Measurements from ENCODE around the gene AIG1.
A peak's percentile ranks its signal among the peaks of the same experiment; 100 is the strongest.

Gene AIG1

DNA sequence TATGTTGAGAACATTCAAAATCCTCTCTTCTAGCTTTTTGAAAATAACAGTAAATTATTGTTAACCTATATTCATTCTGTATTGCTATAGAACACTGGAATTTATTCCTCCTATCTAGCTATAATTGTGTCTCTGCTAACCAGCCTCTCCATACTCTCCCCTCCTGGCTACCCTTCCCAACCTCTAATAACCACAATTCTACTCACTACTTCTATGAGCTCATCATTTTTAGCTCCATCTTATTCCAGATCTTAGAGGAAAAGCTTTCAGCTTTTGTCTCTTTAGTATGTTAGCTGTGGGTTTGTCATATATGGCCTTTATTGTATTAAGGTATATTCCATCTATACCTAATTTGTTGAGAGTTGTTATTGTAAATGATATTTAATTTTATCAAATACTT is 108.8 kb downstream of the AIG1 start:
- DNase-seq: no peak

DNA sequence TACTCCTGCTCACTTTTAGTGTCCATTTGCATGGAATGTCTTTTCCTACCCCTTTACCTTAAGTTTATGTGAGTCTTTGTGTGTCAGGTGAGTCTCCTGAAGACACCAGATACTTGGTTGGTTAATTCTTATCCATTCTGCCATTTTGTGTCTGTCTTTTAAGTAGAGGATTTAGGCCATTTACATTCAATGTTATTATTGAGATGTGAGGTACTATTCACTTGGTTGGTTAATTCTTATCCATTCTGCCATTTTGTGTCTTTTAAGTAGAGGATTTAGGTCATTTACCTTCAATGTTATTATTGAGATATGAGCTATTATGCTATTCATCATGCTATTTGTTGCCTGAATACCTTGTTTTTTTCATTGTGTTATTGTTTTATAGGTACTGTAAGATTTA is 113.8 kb downstream of the AIG1 start:
- no peak for DNase-seq

DNA sequence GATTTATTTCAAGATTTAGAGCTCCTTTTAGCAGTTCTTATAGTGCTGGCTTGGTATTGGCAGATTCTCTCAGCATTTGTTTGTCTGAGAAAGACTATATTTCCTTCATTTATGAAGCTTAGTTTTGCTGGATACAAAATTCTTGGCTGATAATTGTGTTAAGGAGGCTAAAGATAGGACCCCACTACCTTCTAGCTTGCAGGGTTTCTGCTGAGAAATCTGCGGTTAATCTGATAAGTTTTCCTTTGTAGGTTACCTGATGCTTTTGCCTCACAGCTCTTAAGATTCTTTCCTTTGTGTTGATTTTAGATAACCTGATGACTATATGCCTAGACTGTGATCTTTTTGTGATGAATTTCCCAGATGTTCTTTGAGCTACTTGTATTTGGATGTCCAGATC is 114.3 kb downstream of the AIG1 start:
- no peak for DNase-seq

DNA sequence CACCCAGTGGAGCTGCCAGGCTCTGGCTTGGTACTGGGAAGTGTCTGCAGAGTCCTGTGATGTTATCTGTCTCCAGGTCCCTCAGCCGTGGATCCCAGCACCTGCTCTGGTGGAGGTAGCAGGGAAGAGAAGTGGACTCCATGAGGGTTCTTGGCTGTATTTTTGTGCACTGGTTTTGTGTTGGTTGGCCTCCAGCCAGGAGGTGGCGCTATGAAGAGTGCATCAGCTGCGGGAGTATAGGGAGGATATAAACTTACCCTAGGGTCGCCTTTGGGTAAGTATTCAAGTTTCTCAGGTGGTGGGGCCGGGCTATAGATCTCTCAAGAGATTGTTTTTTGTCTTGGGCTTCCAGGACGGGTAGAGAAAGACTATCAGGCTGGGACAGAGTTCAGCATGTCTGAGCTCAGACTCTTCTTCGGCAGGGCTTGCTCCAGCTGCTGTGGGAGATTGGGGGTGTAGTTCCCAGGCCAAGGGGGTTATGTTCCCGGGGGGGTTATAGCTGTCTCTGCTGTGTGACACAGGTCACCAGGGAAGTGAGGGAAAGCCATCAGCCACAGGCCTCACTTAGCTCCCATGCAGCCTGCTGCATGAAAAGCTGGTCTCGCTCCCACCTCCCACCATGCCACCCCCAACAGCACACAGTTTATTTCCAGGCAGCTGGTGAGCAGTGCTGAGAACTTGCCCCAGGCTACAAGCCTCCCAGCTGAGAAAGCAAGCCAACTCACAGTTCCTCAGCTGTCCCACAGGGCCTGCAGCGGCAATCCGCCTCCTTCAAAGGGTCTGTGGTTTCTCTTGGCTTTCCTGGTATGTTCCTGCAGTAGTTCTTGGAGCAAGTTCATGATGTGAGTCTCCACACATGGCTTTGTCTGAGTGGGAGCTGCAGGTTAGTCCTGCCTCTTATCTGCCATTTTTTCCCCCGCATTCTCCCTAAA is 115.7 kb downstream of the AIG1 start:
- no peak for DNase-seq

GRCh38 chr6:143177706-143178105 is 117.0 kb downstream of the AIG1 start:
- DNase-seq: no peak

- no peak for DNase-seq
Observed at GRCh38 chr6:143179096-143179495, 118.4 kb downstream of the AIG1 start.

DNA sequence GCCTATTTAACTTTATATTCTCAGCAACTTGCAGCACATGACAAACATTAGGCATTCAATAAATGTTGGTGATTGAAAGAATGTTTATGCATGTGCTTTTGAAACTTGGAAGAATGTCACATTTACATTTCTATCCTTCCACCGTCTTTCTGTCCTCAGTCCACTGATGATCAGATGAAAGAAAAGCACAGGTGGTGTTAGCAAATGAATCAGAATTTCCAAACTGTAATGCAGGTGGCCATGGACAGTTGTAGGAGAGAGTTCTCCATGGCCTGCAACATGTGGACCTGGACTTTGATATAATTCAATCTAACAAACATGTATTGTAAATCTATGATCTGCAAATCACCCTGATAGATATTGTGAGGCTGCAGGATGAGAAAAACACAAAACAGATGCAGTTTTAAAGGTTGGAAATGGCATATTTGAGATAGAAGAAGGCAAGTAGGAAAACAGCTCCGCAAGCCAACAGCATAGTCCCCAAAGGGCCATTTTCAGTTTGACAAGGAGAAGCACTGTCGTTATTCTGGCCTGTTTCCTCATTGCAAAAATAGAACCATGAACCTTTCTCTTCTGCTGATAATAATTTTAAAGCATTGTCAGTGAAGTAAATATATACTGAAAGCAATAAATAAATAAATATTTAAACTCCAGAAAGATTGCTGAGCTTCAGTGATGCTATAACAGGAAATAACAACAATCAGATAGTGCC is 119.4 kb downstream of the AIG1 start:
- DNase-seq: no peak

- DNase-seq: no peak
Observed at GRCh38 chr6:143180826-143181225, 120.1 kb downstream of the AIG1 start.

DNA sequence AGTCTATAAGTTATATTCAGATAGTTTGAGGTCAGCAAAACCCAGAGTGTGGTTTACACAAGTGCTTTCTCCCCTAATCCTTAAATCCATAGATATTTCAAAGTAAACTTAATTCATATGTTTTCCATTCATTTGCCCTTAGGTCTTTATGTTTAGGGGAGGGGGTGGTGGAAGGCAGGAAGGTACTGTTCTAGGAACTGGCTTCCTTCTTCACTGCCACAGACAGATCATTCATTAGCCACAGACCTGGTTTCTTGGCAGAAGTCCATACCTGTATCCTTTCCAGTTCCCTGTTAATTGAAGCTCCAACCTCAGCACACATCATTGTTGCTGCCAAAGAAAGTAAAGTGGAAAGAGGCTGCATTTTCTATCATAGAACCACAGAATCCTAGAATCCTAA is 123.0 kb downstream of the AIG1 start:
- DNase-seq: no peak

- DNase-seq: no peak
Observed at GRCh38 chr6:143185288-143185687, 124.6 kb downstream of the AIG1 start.

DNA sequence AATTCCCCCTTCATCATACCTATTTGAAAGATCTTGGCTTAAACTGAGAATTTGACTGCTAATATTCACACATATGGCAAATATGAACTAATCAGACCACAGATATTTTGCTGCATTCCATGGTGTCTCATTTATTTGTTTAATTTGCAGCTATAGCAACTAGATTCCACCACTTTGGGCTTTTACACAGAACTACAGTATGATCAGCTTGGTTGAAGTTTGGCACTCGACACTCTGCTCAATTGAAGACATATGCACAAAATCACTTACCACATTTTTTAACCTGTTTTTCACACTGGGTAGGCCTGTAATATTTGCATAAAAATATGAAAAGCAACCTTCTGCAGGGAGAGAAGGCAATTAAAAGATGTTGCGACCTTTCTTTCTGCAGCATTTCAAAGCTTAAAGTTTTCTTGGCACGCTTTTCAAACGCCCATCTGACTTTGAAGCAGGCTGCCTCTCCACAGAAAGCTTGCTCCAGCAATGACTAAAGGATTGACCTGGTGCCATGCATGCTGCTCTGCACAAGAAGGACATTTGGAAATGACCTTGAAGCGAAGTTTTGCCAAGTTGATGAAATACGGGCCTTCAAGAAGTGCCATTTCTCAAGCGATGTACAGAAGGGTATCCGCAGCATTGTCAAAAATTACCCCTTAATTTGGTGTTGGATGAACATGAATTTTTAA is 126.7 kb downstream of the AIG1 start:
- no peak for DNase-seq

DNA sequence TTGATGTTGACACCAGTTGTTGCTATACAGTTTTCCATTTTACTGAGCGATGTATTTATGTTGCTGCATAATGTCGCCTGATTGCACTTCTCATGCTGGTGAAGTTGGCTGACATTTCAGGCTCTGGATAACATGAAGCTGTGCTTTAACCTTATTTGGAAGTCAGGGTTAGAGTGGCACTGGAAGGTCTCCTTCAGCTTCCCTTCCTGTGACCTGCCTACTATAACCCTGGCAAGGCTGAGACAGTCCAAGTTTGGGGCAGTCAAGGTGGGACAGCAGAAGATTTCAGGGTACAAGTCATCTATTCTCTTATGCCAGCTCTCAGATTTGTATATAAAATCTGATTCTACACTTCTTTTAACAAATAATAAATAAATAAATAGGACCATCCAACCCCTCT is 127.6 kb downstream of the AIG1 start:
- no peak for DNase-seq

DNA sequence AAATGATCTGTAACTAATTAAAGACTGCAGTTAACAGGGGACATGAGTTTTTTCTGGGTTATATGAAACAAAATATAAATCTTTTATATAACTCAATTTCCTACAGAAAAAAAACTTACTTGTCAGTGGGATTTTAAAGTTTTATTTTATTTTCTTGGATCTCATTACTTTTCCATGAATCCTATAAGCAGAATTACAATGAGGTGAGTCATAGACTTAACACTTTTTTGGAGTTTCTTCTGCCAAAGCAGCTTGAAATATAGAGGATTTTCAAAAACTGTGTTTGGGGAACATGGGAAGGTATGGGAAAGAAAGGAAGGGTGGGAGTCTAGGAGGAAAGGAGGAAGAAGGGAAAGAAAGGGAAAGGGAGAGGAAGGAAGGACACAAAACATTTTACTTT is 130.7 kb downstream of the AIG1 start:
- no peak for DNase-seq

DNA sequence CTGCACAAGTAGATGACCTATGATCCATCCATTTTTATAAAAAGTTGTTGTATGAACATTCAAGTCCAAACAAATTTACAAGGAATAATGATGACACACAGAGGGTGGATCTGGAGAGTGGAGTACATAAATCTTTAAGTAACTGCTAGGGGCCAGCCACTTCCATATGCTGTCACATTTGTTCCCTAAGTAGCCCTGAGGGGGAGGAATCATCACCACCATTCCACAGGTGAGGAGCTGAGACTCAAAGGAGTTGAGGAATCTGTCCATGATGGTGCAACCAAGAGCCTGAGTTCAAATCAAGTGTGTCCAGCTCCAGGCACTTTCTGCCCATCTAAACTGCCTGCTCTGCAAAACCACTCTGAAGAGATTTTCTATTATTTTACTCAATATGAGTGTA is 132.1 kb downstream of the AIG1 start:
- DNase-seq: no peak

DNA sequence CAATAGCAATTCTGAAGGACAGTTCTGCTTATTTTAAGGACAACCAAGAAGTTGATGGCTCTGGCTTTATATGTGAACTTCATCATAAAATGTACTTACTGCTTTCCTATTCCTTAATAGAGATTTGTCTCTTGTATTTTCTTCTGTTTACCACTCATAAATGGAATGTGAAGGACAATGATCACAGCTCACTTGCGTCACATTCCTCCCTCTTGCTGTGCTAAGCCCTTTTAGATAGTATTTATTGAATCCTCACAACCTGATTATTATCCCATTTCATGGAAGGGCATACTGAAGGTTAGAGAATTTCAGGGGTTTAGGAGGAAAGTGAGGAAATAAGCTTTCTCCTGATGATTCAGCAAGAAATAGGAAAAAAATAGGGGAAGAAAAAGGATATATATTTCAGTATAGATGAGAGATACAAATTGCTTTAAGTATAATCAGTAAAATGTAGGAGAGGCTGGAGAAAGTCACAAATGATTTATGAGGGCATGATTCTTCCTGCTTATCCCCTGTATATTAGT is 132.9 kb downstream of the AIG1 start:
- DNase-seq: no peak

DNA sequence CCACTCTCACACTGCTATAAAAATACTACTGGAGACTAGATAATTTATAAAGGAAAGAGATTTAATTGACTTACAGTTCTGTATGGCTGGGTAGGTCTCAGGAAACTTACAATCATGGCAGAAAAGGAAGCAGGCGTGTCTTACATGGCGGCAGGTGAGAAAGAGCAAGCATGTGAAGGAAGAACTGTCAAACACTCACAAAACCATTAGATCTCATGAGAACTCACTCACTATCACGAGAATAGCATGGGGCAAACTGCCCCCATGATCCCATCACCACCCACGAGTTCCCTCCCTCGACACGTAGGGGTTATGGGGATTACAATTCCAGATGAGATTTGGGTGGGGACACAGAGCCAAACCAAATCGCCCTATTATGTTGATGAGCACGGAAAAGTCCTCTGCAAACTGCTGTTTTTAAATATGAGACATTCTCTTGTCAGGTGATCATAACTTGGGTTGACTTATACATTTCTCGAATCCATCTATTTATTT is 133.5 kb downstream of the AIG1 start:
- no peak for DNase-seq

DNA sequence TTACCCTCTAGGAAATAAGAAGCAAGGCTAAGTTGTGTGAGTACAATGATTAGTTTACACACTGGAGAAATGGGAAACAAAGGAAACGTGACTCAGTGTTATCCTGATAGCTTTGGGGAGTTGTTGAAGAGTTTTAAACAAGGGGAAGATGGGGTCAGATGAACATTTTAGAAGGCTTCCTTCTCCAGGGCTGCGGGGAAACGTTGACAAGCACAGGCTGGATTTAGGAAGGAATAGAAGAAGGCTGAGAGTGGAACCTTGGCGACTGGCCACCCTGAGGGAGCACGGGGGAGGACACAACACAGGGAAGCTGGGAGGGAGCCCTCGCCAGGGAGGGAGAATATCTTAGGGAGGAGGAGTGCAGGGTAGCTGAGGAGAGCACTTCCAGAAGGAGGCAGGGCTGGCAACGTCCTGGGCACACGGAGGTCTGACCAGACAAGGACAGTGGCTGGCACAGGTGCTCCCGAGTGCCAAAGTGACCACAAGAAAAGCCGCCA is 134.7 kb downstream of the AIG1 start:
- DNase-seq: no peak

DNA sequence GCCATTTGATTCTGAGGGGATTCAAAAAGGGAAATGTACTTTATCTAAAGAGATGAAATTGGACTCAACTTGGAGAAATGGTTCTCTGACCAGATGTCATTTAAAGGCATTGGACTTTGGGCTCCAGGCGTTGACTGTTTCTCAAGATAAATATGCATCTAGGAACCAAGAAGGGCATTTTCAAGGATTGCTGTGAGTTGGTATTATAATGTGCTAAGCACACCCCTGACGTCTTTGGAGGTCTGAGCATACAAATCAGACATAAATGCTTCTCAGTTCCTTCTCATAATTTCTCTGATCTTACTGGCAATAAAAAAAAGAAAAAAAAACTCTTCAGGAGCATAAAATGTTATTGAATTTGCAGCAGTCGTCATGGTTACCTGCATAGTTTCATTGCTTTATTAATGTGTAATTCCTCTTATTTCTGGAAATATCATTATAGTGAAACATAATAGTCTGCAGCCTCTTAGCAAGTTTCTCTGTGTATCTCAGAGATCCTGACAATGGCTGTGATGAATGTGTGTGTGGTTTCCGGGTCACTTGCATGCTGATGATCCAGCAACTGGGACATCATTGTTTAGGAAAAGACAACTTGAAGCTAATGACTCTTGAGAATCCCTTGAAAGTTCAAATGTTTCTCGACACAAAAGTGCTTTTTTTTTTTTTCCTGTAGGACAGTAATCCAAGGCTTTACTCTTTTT is 136.0 kb downstream of the AIG1 start:
- DNase-seq: no peak

DNA sequence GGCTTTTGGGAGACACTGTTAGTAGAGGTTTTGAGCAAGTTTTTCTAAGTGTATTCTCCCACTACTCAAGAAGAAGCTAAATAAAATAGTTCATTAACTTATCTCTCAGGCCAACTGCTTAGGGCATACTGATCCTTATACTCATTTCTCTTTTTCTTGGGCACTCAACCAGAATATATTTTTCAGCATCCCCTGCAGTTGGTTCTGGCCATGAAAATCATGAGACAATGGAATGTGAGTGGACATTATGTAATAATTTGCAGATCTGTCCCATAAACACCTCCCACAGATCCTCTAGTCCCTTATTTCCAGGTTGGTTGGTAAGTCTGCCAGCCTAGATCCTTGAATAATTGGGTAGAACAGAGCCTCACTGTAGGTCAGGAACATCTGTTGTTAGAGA is 136.7 kb downstream of the AIG1 start:
- DNase-seq: no peak

DNA sequence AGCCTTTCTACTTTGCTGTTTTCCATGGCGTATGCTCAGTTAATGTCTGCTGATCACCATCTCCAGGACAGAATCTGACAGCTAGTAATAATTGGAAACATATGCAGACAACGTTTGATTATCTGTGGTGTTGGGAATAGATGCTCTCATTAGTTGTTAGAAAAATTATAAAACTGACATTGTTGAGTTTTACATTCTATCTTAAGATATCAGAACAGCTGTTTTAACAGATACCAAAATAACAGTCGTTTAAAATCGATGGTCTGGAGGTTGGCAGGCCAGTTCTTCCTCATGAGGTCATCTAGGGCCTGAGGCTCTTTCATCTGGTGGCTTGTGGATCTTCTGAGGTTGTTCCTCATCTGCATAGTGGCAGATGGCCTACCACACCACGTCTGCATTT is 137.6 kb downstream of the AIG1 start:
- DNase-seq: peak; percentile 9

GRCh38 chr6:143199291-143199690 is 138.6 kb downstream of the AIG1 start:
- DNase-seq: no peak

- no peak for DNase-seq
Observed at GRCh38 chr6:143200167-143200770, 139.6 kb downstream of the AIG1 start.

All from NCI-H82 (cell line).